Measurements from ENCODE around the gene TNFRSF4. TPM values are rescaled to one million over a fixed set of nuclear protein-coding genes. Genes with fewer than 3 reads are reported as not detected.

The TNFRSF4 gene
- 0.96 TPM for polyA plus RNA-seq (2012; ENCODE audit: insufficient read depth, insufficient read length, low read depth)

DNA sequence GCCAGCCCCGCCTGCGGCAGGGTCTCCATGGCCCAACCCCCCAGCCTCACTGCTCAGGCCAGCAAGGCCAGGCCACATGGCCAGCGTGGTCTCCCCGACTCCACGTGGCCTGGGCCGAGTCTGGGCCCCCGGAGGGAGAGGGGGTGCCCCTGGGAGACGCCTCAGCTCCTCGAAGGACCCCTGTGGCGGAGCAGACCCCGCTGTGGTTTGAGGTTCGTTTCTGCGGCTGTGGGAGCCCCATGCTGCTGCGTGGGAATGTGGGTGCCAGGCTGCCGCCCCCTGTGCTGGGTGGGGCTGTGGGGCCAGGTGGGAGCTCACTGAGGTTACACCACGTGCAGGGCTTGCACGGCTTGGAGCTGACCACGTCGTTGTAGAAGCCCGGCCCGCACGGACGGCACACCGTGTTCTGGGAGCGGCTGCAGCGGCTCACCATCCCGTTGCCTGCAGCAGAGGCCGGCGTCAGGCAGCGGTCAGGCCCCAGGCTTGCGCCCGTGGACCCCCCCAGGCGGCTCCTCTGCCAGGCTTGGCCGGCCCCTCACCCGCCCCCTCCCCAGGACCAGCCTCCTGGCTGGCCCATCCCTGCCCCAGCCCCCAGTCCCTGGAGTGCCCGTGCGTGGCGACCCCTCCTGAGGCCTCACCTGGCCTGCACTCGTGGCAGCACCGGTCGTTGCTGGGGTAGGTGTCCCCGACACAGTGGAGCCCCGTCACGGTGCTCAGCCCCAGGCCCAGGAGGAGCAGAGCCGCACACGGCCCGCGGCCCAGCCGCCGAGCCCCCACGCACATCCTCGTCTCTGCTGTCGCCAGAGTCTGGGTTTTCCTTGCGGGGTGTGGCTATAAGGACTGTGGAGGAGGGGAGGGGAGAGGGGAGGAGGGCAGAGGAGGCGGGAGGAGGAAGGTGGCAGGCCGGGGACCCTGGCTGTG lies at the start of gene TNFRSF4:
Gene TNFRSF4 (minus strand): TSS at position 809 of the 921 bp plus-strand sequence. CDS start 26 bp downstream, at position 783.
- Histone ChIP-seq H3K36me3 (peaks cover 15% of the 10 kb centered on the region), H3K4me3 (ENCODE audit: low read depth, low read length) (no peak within 1 kb of the TSS), H3K4me1 (no peaks in the 10 kb centered on the region), H3K27me3 (no peaks in the 10 kb centered on the region), H3K9me3 (no peaks in the 10 kb centered on the region)
- peak; percentile 22 for DNase-seq
- TF ChIP-seq, protein P1, sequence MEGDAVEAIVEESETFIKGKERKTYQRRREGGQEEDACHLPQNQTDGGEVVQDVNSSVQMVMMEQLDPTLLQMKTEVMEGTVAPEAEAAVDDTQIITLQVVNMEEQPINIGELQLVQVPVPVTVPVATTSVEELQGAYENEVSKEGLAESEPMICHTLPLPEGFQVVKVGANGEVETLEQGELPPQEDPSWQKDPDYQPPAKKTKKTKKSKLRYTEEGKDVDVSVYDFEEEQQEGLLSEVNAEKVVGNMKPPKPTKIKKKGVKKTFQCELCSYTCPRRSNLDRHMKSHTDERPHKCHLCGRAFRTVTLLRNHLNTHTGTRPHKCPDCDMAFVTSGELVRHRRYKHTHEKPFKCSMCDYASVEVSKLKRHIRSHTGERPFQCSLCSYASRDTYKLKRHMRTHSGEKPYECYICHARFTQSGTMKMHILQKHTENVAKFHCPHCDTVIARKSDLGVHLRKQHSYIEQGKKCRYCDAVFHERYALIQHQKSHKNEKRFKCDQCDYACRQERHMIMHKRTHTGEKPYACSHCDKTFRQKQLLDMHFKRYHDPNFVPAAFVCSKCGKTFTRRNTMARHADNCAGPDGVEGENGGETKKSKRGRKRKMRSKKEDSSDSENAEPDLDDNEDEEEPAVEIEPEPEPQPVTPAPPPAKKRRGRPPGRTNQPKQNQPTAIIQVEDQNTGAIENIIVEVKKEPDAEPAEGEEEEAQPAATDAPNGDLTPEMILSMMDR (IDR thresholded peaks at IDR 0.05; ENCODE audit: low read depth, low read length), result no peak

DNA sequence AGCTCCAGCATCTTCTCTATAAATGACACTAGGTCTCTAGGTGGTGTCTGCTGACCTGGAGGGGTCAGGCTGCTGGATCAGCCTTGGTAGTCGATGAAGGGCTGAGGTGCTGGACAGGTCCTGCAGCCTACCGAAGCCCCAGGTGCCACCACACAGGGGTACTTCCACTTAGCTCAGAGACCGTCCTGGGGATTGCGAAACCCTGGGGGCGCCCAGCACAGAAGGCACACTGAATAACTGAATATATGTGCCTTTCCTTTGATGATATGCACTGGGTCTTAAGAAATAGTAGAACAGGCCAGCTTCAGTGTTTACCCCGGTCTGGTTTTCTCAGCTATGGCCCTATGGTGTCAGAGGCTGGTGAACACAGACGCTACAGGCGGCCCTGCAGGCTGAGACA lies 48.8 kb upstream of the TNFRSF4 start:
- TF ChIP-seq, protein P1 (IDR thresholded peaks at IDR 0.05; ENCODE audit: low read depth, low read length), result no peak

DNA sequence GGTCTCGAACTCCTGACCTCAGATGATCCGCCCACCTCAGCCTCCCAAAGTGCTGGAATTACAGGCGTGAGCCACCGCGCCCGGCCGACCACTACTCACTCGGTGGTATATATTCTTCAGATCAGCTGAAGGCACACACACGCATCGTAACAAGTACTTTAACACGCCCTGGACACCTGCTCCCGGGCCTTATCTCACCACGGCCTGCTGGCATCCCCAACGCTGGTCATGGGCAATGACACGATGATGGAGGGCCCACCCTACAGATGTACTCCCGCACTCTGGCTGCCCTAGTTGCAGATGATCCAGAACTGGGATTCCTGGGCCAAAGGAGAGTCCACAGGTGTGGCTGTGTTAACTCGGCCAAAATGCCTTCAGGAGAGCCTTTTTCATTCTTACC lies 48.1 kb upstream of the TNFRSF4 start:
- Histone ChIP-seq H3K4me1 (no peaks in the 10 kb centered on the region), H3K4me3 (ENCODE audit: low read depth, low read length) (no peak overlapping the region), H3K27me3 (no peaks in the 10 kb centered on the region), H3K9me3 (no peaks in the 10 kb centered on the region), H3K36me3 (peaks cover 73% of the 10 kb centered on the region)
- TF ChIP-seq, protein P1 (IDR thresholded peaks at IDR 0.05; ENCODE audit: low read depth, low read length), result no peak
- DNase-seq, result no peak

More for the DNA sequence above, 48.8 kb upstream of the TNFRSF4 start:
- no peaks in the 10 kb centered on the region for H3K4me1 ChIP-seq
- no peak for DNase-seq
- H3K27me3 ChIP-seq, result no peaks in the 10 kb centered on the region
- H3K4me3 ChIP-seq (ENCODE audit: low read depth, low read length), result no peak overlapping the region
- H3K9me3 ChIP-seq, result no peaks in the 10 kb centered on the region
- peaks cover 77% of the 10 kb centered on the region for H3K36me3 ChIP-seq

DNA sequence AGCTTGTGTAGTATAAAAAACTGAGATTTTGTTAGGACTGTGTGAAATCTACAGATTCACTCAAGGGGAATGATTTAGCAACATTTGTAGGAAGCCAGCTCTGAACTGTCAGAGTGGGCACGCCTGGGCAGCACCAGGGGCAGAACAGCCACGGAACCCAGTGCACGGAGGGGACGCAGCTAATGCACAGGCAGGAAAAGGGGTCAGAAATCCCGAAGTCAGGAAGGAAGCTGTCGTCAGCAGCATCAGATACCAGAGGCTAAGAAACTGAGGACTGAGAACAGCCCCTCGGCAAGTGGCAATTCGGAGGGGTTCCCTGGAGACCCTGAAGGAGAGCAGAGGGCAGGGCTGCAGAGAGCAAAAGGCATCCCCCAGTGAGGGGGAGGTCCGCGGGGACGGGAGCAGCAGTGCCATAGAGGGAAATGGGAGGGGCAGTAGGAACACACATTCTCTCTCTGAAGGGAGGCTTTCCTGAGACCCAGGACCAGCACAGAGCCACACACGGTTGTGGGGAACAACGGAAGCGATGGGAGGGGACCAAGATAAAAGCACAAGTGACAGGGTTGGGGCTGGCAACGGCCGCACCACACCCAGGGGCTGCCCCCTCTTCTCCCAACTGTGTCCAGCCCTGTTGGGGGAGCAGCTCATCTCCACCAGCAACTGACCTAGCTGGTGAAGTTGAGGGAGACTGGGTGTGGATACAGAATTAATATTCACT lies 47.0 kb upstream of the TNFRSF4 start:
- Histone ChIP-seq H3K4me3 (ENCODE audit: low read depth, low read length) (no peak overlapping the region), H3K36me3 (peaks cover 71% of the 10 kb centered on the region), H3K4me1 (no peaks in the 10 kb centered on the region), H3K27me3 (no peaks in the 10 kb centered on the region), H3K9me3 (no peaks in the 10 kb centered on the region)
- no peak for DNase-seq
- TF ChIP-seq, protein P1 (IDR thresholded peaks at IDR 0.05; ENCODE audit: low read depth, low read length), result no peak

DNA sequence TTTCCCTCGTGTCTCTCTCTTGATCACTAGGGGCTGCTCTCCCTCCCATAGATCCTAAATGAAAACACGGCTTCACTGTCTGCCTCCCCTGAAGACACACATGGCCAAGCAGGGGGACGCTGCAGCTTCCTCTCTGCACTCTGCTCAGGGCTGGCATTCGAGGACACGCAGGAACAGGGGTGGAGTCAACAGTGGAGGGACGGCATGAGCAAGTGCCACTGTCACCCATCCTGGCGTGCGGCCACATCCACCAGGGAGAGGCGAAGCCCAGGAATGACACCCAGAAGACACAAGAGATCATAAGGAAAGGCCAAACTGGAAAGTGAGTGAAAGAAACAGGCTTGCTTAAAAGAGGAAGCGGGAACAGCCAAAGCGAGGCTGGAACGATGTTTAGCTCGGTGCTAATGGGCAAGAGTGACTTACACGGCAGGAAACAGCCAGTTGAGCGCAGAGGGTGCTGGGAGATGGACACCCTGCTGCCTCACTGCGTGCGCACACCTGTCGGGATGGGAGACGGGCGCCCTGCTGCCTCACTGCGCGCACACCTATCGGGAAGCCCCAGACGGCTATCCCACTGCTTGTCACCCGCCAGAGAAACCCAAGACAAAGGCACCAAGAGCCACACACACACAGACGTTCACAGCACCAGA lies 46.1 kb upstream of the TNFRSF4 start:
- Histone ChIP-seq H3K27me3 (no peaks in the 10 kb centered on the region), H3K4me1 (no peaks in the 10 kb centered on the region), H3K36me3 (peaks cover 71% of the 10 kb centered on the region), H3K9me3 (no peaks in the 10 kb centered on the region), H3K4me3 (ENCODE audit: low read depth, low read length) (no peak overlapping the region)
- DNase-seq, result no peak
- TF ChIP-seq, protein P1 (IDR thresholded peaks at IDR 0.05; ENCODE audit: low read depth, low read length), result no peak
